T-helper 2 cell treated with Interferon-gamma antibody and Interleukin-4, amounts not matched to agents 5 μg/mL and 100 μg/mL, for 36 hours (primary cell): ENCODE data around the gene DOK1.

Source experiments
- DNase-seq: peaks from one replicate; pipeline ENCODE4 v3.0.0; 2021; ENCODE audit warnings: low spot score
- H3K27ac Mint-ChIP-seq: one replicate; pipeline ENCODE4 v1.8.0; 2021; ENCODE audit warnings: mild to moderate bottlenecking, mixed read lengths
- H3K27me3 Mint-ChIP-seq: one replicate; pipeline ENCODE4 v1.8.0; 2021; ENCODE audit warnings: low read depth, mixed read lengths
- H3K36me3 Mint-ChIP-seq: one replicate; pipeline ENCODE4 v1.8.0; 2021; ENCODE audit warnings: low read depth, mixed read lengths
- H3K4me1 Mint-ChIP-seq: one replicate; pipeline ENCODE4 v1.8.0; 2021; ENCODE audit warnings: low read depth, mixed read lengths
- H3K4me3 Mint-ChIP-seq: one replicate; pipeline ENCODE4 v1.8.0; 2022; ENCODE audit warnings: mild to moderate bottlenecking, moderate library complexity, mixed read lengths
- H3K9me3 Mint-ChIP-seq: one replicate; pipeline ENCODE4 v1.8.0; 2021; ENCODE audit warnings: mixed read lengths

Gene DOK1

GRCh38 chr2:74515981-74516633, 38.4 kb upstream of the DOK1 start:
- Mint-ChIP-seq H3K4me3 (peak overlapping the region; percentile 76), H3K4me1 (peaks cover 20% of the 10 kb centered on the region), H3K27ac (no peak overlapping the region), H3K36me3 (peaks cover 8% of the 10 kb centered on the region), H3K9me3 (no peaks in the 10 kb centered on the region), H3K27me3 (peaks cover 78% of the 10 kb centered on the region)
- DNase-seq: peak; percentile 71

GRCh38 chr2:74516650-74517049, 37.9 kb upstream of the DOK1 start:
- Mint-ChIP-seq H3K4me3 (peak overlapping the region; percentile 76), H3K36me3 (peaks cover 8% of the 10 kb centered on the region), H3K27ac (no peak overlapping the region), H3K27me3 (peaks cover 73% of the 10 kb centered on the region), H3K4me1 (peaks cover 16% of the 10 kb centered on the region), H3K9me3 (no peaks in the 10 kb centered on the region)
- no peak for DNase-seq

GRCh38 chr2:74522516-74522915, 32.0 kb upstream of the DOK1 start:
- peaks cover 30% of the 10 kb centered on the region for H3K27me3 Mint-ChIP-seq
- no peak overlapping the region for H3K27ac Mint-ChIP-seq
- H3K36me3 Mint-ChIP-seq: peaks cover 23% of the 10 kb centered on the region
- no peak overlapping the region for H3K4me3 Mint-ChIP-seq
- no peaks in the 10 kb centered on the region for H3K9me3 Mint-ChIP-seq
- H3K4me1 Mint-ChIP-seq: peaks cover 14% of the 10 kb centered on the region
- DNase-seq: no peak

GRCh38 chr2:74524005-74524404, 30.5 kb upstream of the DOK1 start:
- DNase-seq: no peak
- H3K9me3 Mint-ChIP-seq: no peaks in the 10 kb centered on the region
- H3K4me1 Mint-ChIP-seq: peaks cover 20% of the 10 kb centered on the region
- no peak overlapping the region for H3K27ac Mint-ChIP-seq
- peaks cover 35% of the 10 kb centered on the region for H3K36me3 Mint-ChIP-seq
- no peak overlapping the region for H3K4me3 Mint-ChIP-seq
- H3K27me3 Mint-ChIP-seq: peaks cover 15% of the 10 kb centered on the region

GRCh38 chr2:74524955-74525716, 29.4 kb upstream of the DOK1 start:
- Mint-ChIP-seq H3K36me3 (peaks cover 38% of the 10 kb centered on the region), H3K9me3 (no peaks in the 10 kb centered on the region), H3K27ac (no peak overlapping the region), H3K4me3 (no peak overlapping the region), H3K27me3 (peaks cover 3% of the 10 kb centered on the region), H3K4me1 (peaks cover 20% of the 10 kb centered on the region)
- no peak for DNase-seq

GRCh38 chr2:74525717-74526648, 28.5 kb upstream of the DOK1 start, which contains the start of gene DQX1:
Gene DQX1, minus strand, starts transcription at chr2:74526231. Its CDS starts 502 bp downstream, at chr2:74525729.
- no peak for DNase-seq
- Mint-ChIP-seq H3K27me3 (no peaks in the 10 kb centered on the region), H3K4me1 (peaks cover 25% of the 10 kb centered on the region), H3K4me3 (peak within 1 kb of the TSS; percentile 44), H3K9me3 (no peaks in the 10 kb centered on the region), H3K27ac (peak within 1 kb of the TSS; percentile 16), H3K36me3 (peaks cover 41% of the 10 kb centered on the region)

GRCh38 chr2:74526649-74527230, 27.8 kb upstream of the DOK1 start:
- H3K4me1 Mint-ChIP-seq: peaks cover 32% of the 10 kb centered on the region
- no peaks in the 10 kb centered on the region for H3K27me3 Mint-ChIP-seq
- H3K36me3 Mint-ChIP-seq: peaks cover 47% of the 10 kb centered on the region
- no peaks in the 10 kb centered on the region for H3K9me3 Mint-ChIP-seq
- no peak for DNase-seq
- no peak overlapping the region for H3K4me3 Mint-ChIP-seq
- peak overlapping the region; percentile 16 for H3K27ac Mint-ChIP-seq

GRCh38 chr2:74527741-74528140, 26.8 kb upstream of the DOK1 start:
- peaks cover 56% of the 10 kb centered on the region for H3K36me3 Mint-ChIP-seq
- H3K27ac Mint-ChIP-seq: peak overlapping the region; percentile 94
- DNase-seq: no peak
- H3K4me1 Mint-ChIP-seq: peaks cover 38% of the 10 kb centered on the region
- H3K27me3 Mint-ChIP-seq: no peaks in the 10 kb centered on the region
- no peaks in the 10 kb centered on the region for H3K9me3 Mint-ChIP-seq
- peak overlapping the region; percentile 98 for H3K4me3 Mint-ChIP-seq

- no peaks in the 10 kb centered on the region for H3K9me3 Mint-ChIP-seq
- peak overlapping the region; percentile 98 for H3K4me3 Mint-ChIP-seq
- DNase-seq: no peak
- peak overlapping the region; percentile 94 for H3K27ac Mint-ChIP-seq
- peaks cover 58% of the 10 kb centered on the region for H3K36me3 Mint-ChIP-seq
- H3K4me1 Mint-ChIP-seq: peaks cover 38% of the 10 kb centered on the region
- H3K27me3 Mint-ChIP-seq: no peaks in the 10 kb centered on the region
These were observed 25.7 kb upstream of the DOK1 start for GRCh38 chr2:74528600-74529356.

GRCh38 chr2:74529357-74530238, 24.9 kb upstream of the DOK1 start, which contains the start of the genes AUP1 and HTRA2:
Gene AUP1, minus strand, starts transcription at chr2:74529706. Its CDS starts 77 bp downstream, at chr2:74529629.
Gene HTRA2, plus strand, starts transcription at chr2:74529933. Its CDS starts 74 bp downstream, at chr2:74530007.
- H3K36me3 Mint-ChIP-seq: peaks cover 60% of the 10 kb centered on the region
- no peaks in the 10 kb centered on the region for H3K27me3 Mint-ChIP-seq
- H3K4me1 Mint-ChIP-seq: peaks cover 38% of the 10 kb centered on the region
- H3K9me3 Mint-ChIP-seq: no peaks in the 10 kb centered on the region
- peak within 1 kb of the TSS; percentile 94 for H3K27ac Mint-ChIP-seq
- DNase-seq: peak; percentile 96
- peak within 1 kb of the TSS; percentile 98 for H3K4me3 Mint-ChIP-seq

GRCh38 chr2:74530239-74531187, 24.0 kb upstream of the DOK1 start:
- peak overlapping the region; percentile 94 for H3K27ac Mint-ChIP-seq
- no peaks in the 10 kb centered on the region for H3K27me3 Mint-ChIP-seq
- peaks cover 38% of the 10 kb centered on the region for H3K4me1 Mint-ChIP-seq
- DNase-seq: peak; percentile 64
- H3K9me3 Mint-ChIP-seq: no peaks in the 10 kb centered on the region
- peaks cover 56% of the 10 kb centered on the region for H3K36me3 Mint-ChIP-seq
- H3K4me3 Mint-ChIP-seq: peak overlapping the region; percentile 98
